H1 (cell line): Measurements from ENCODE around the gene COG3. TPM values are rescaled to one million over a fixed set of nuclear protein-coding genes. Genes with fewer than 3 reads are reported as not detected.

Experiments used
- CTCF ChIA-PET: fragments of 300-600 bp; sonication (Branson Sonifier 250); formaldehyde crosslinking; loops from one replicate; lab custom pipeline; 2021; ENCODE audit not compliant: partially characterized antibody; lab: Charles Lee
- POLR2A ChIA-PET: fragments of 300-600 bp; sonication (Branson Sonifier 250); formaldehyde crosslinking; loops from one replicate; lab custom pipeline; 2021; ENCODE audit warnings: inconsistent platforms; ENCODE audit not compliant: partially characterized antibody; lab: Charles Lee
- DNase-seq, 2 experiments: peaks; one replicate each; pipeline versions ENCODE4 v3.0.0 to v3.0.0-alpha.2; 2010 to 2022; ENCODE audit warnings: low spot score in 2 of 2, low read depth in 1 of 2, mixed read lengths in 1 of 2
- FAIRE-seq: peaks from 2 replicates; lab custom pipeline; 2011; peaks lifted over from hg19 to GRCh38; lab: Jason Lieb, UNC
- H2AFZ ChIP-seq: 2 replicates; pipeline ENCODE4 v1.8.1; 2012; ENCODE audit warnings: low read length, inconsistent platforms
- H2AK5ac ChIP-seq: 2 replicates; pipeline ENCODE4 v1.6.1; 2013; ENCODE audit warnings: low read depth, low read length
- H2BK120ac ChIP-seq: replicated peaks from 2 replicates; pipeline ENCODE3; 2013; ENCODE audit warnings: low read depth, low read length, inconsistent platforms
- H2BK12ac ChIP-seq: 2 replicates; pipeline ENCODE4 v1.6.1; 2013; ENCODE audit warnings: low read depth, low read length
- H2BK15ac ChIP-seq: 2 replicates; pipeline ENCODE4 v1.6.1; 2013; ENCODE audit warnings: low read length
- H2BK20ac ChIP-seq: 2 replicates; pipeline ENCODE4 v1.6.1; 2013; ENCODE audit warnings: low read length
- H2BK5ac ChIP-seq: 2 replicates; pipeline ENCODE4 v1.6.1; 2013; ENCODE audit warnings: low read depth, low read length
- H3K14ac ChIP-seq: 2 replicates; pipeline ENCODE4 v1.6.1; 2013; ENCODE audit warnings: inconsistent platforms; ENCODE audit not compliant: insufficient read length
- H3K18ac ChIP-seq: 2 replicates; pipeline ENCODE4 v1.6.1; 2013; ENCODE audit warnings: low read length; ENCODE audit errors: extremely low read depth
- H3K23ac ChIP-seq: 2 replicates; pipeline ENCODE4 v1.6.1; 2013; ENCODE audit warnings: inconsistent platforms; ENCODE audit not compliant: insufficient read length
- H3K23me2 ChIP-seq: 2 replicates; pipeline ENCODE4 v1.6.1; 2013; ENCODE audit warnings: low read depth, low read length
- H3K27ac ChIP-seq: 2 replicates; pipeline ENCODE4 v1.6.1; 2011; ENCODE audit warnings: low read depth, low read length, inconsistent platforms
- H3K27me3 ChIP-seq, 4 experiments: replicated peaks in 1 of 4; 1 replicate in 1 of 4; 2 replicates in 3 of 4; pipeline versions ENCODE4 v1.6.1 to v1.8.1; 2011 to 2013; ENCODE audit warnings: low read length in 3 of 4, mild to moderate bottlenecking in 3 of 4, inconsistent platforms in 2 of 4, mixed read lengths in 2 of 4, moderate library complexity in 1 of 4; ENCODE audit not compliant: control insufficient read depth in 3 of 4, insufficient read depth in 3 of 4; ENCODE audit errors: extremely low read depth in 1 of 4
- H3K36me3 ChIP-seq, 4 experiments: 2 replicates each; pipeline versions ENCODE4 v1.6.1 to v1.8.1; 2011 to 2013; ENCODE audit warnings: mild to moderate bottlenecking in 4 of 4, low read length in 3 of 4, moderate library complexity in 2 of 4, control low read depth in 1 of 4, inconsistent platforms in 1 of 4; ENCODE audit not compliant: insufficient read depth in 4 of 4, control insufficient read depth in 2 of 4
- H3K4ac ChIP-seq: replicated peaks from 2 replicates; pipeline ENCODE3; 2013; ENCODE audit warnings: low read length, low read depth, mixed read lengths, inconsistent platforms; ENCODE audit not compliant: insufficient read length
- H3K4me1 ChIP-seq, 4 experiments: replicated peaks in 1 of 4; 1 replicate in 1 of 4; 2 replicates in 3 of 4; pipeline versions ENCODE4 v1.6.1 to v1.8.1; 2011 to 2013; ENCODE audit warnings: low read length in 3 of 4, inconsistent platforms in 2 of 4, mixed read lengths in 1 of 4; ENCODE audit not compliant: insufficient read depth in 4 of 4, control insufficient read depth in 3 of 4
- H3K4me2 ChIP-seq, 2 experiments: 2 replicates each; pipeline versions ENCODE4 v1.6.1 to v1.8.1; 2011 to 2013; ENCODE audit warnings: low read depth in 2 of 2, low read length in 2 of 2, control low read depth in 1 of 2, inconsistent platforms in 1 of 2, mild to moderate bottlenecking in 1 of 2; ENCODE audit not compliant: insufficient read depth in 1 of 2
- H3K4me3 ChIP-seq, 4 experiments: fragments of 200-600, 300-600 bp in 1 of 4; sonication (generic), shearing (Covaris generic), sonication (Bioruptor Twin) in 1 of 4; 2 replicates each; pipeline versions ENCODE4 v1.5.1 to v1.8.1; 2011 to 2016; ENCODE audit warnings: low read length in 4 of 4, low read depth in 3 of 4, control low read depth in 2 of 4, inconsistent platforms in 2 of 4, mild to moderate bottlenecking in 2 of 4, mixed read lengths in 1 of 4, moderate library complexity in 1 of 4; ENCODE audit not compliant: insufficient read depth in 2 of 4; ENCODE audit errors: extremely low read depth in 1 of 4
- H3K56ac ChIP-seq: replicated peaks from 2 replicates; pipeline ENCODE3; 2013; ENCODE audit warnings: low read depth, mild to moderate bottlenecking, mixed read lengths, low read length, inconsistent platforms; ENCODE audit not compliant: insufficient read length
- H3K79me1 ChIP-seq: 2 replicates; pipeline ENCODE4 v1.6.1; 2013; ENCODE audit warnings: low read depth, low read length, control low read depth
- H3K79me2 ChIP-seq, 2 experiments: 2 replicates each; pipeline versions ENCODE4 v1.6.1 to v1.8.1; 2012 to 2013; ENCODE audit warnings: low read length in 2 of 2, mild to moderate bottlenecking in 2 of 2, inconsistent platforms in 1 of 2; ENCODE audit not compliant: insufficient read depth in 2 of 2, control insufficient read depth in 1 of 2
- H3K9ac ChIP-seq, 4 experiments: replicated peaks in 1 of 4; 1 replicate in 1 of 4; 2 replicates in 3 of 4; pipeline versions ENCODE4 v1.6.1 to v1.8.1; 2011 to 2013; ENCODE audit warnings: low read depth in 3 of 4, low read length in 3 of 4, control low read depth in 2 of 4, mild to moderate bottlenecking in 2 of 4, moderate library complexity in 2 of 4, inconsistent platforms in 1 of 4; ENCODE audit errors: extremely low read depth in 1 of 4
- H3K9me3 ChIP-seq, 2 experiments: 2 replicates each; pipeline versions ENCODE4 v1.6.1 to v1.8.1; 2012 to 2013; ENCODE audit warnings: mild to moderate bottlenecking in 2 of 2, moderate library complexity in 2 of 2, control low read depth in 1 of 2, inconsistent platforms in 1 of 2, low read depth in 1 of 2, low read length in 1 of 2, mixed read lengths in 1 of 2; ENCODE audit not compliant: insufficient read depth in 2 of 2
- H4K20me1 ChIP-seq, 2 experiments: replicated peaks in 1 of 2; 2 replicates each; pipeline versions ENCODE3 to v1.8.1; 2011 to 2013; ENCODE audit warnings: inconsistent platforms in 2 of 2, low read length in 2 of 2, mild to moderate bottlenecking in 1 of 2; ENCODE audit not compliant: insufficient read depth in 2 of 2, control insufficient read depth in 1 of 2
- H4K5ac ChIP-seq: 2 replicates; pipeline ENCODE4 v1.6.1; 2013; ENCODE audit warnings: low read length, low read depth, mixed read lengths, inconsistent platforms; ENCODE audit not compliant: insufficient read length
- H4K8ac ChIP-seq: 2 replicates; pipeline ENCODE4 v1.8.0; 2013; ENCODE audit warnings: mild to moderate bottlenecking, moderate library complexity, low read length, inconsistent platforms; ENCODE audit not compliant: insufficient read depth; ENCODE audit errors: extremely low read depth
- H4K91ac ChIP-seq: replicated peaks from 2 replicates; pipeline ENCODE3; 2013; ENCODE audit warnings: low read length, mixed read lengths, inconsistent platforms; ENCODE audit not compliant: insufficient read length
- JUN ChIP-seq: IDR thresholded peaks from 2 replicates; pipeline ENCODE4 v1.6.1; 2011; ENCODE audit warnings: low read depth, mild to moderate bottlenecking, improper control_type of control experiment, low read length
- NRF1 ChIP-seq: IDR thresholded peaks from 2 replicates; pipeline ENCODE4 v1.6.1; 2011; ENCODE audit warnings: mild to moderate bottlenecking, low read depth, low read length, improper control_type of control experiment
- SP4 ChIP-seq: IDR thresholded peaks from 2 replicates; pipeline ENCODE4 v1.6.1; 2012; ENCODE audit warnings: low read length, inconsistent platforms
- WGBS, 2 experiments: shearing (Covaris generic) in 1 of 2; methylation state at CpG; one replicate each; pipeline versions ENCODE4 v1.1.6 to v1.1.7; 2013 to 2015; ENCODE audit warnings: low lambda C conversion rate in 2 of 2, mixed read lengths in 2 of 2, inconsistent platforms in 1 of 2, low coverage in 1 of 2, missing lambda C conversion rate in 1 of 2; ENCODE audit not compliant: insufficient replicate concordance in 2 of 2, insufficient coverage in 1 of 2, insufficient read length in 1 of 2; ENCODE audit errors: extremely low coverage in 1 of 2, missing lambda C conversion rate in 1 of 2; 5-methylcytosine and 5-hydroxymethylcytosine counted together
- polyA plus RNA-seq, 7 experiments: library from polyadenylated mRNA; depleted of rRNA in 3 of 7; stranded (reverse) in 5 of 7; unstranded in 2 of 7; fragments of >200 nt in 5 of 7; fragments of 200-250 nt in 2 of 7; gene quantifications; 1 replicate in 5 of 7; 2 replicates in 1 of 7; 4 replicates in 1 of 7; pipeline versions ENCODE4 v1.2.1 to v1.2.3, GENCODE V29; 2011 to 2013; ENCODE audit warnings: missing spikeins in 2 of 7, mixed read lengths in 2 of 7
- total RNA-seq: library from RNA; stranded (reverse); fragmentation: NEBNext Ultra II Directional; extraction: Animal tissue kit (Norgen Biotek cat#: 25700); gene quantifications from 2 replicates; pipeline ENCODE4 v1.2.1, GENCODE V29; 2021

Gene COG3
- total and polyA plus RNA-seq, 2 of the 8 experiments (the other 6 are each of a cell fraction or from before 2014, with no cell fraction given), result 12.7 to 13.5 TPM

DNA sequence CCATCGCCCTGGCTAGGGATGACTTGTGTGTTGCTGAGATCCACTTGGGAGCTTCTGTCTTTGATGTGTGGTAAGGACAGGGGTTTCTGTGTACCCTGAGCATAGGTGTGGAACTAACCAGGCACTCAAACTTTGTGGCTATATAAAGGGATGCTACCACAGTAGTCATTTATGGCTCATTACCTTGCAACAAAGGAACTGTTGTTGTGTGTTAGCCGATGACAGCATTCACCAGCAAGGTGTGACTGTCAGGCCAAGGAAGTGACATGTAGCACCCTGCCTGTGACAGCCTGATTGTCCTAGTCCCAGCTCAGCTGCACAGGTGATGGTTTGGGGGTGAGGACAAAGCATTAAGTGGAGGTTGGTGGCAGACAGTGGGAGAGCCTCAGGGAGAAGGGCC, 73.6 kb downstream of the COG3 start:
- no peak overlapping the region for H3K4me2 ChIP-seq
- H2BK120ac ChIP-seq, result no peak overlapping the region
- no peak overlapping the region for H2BK15ac ChIP-seq
- H3K79me2 ChIP-seq, result no peaks in the 10 kb centered on the region
- CTCF ChIA-PET, result interaction anchor here (1.1 to 1.9 kb wide), 4 partner anchors 14 to 168 kb away, joined by 3 to 5 read pairs (median 3); no protein-coding TSS in a partner anchor
- no peak overlapping the region for H3K4ac ChIP-seq
- H2AFZ ChIP-seq, result no peak overlapping the region
- H3K79me1 ChIP-seq, result no peaks in the 10 kb centered on the region
- WGBS, 2 experiments, result 88% methylated on average over 2 of the region's 2 CpGs; no CpG with 5 or more reads in 1 of the 2 experiments
- H3K27me3 ChIP-seq, result no peaks in the 10 kb centered on the region
- H3K27ac ChIP-seq, result no peak overlapping the region
- H2AK5ac ChIP-seq, result no peak overlapping the region
- H3K4me3 ChIP-seq, result no peak overlapping the region
- DNase-seq, result no peak
- H3K4me1 ChIP-seq, result peaks cover 0 to 2% (median 0%) of the 10 kb centered on the region in 4 experiments; a peak in 3 of 7 replicates
- no peaks in the 10 kb centered on the region for H4K20me1 ChIP-seq
- H3K23me2 ChIP-seq, result no peaks in the 10 kb centered on the region
- H3K56ac ChIP-seq, result no peak overlapping the region
- H3K9ac ChIP-seq, result no peak overlapping the region; a peak in 1 of 7 replicates
- H3K18ac ChIP-seq, result no peak overlapping the region
- no peak overlapping the region for H4K5ac ChIP-seq
- no peak overlapping the region for H3K14ac ChIP-seq
- H3K9me3 ChIP-seq, result no peaks in the 10 kb centered on the region
- H2BK5ac ChIP-seq, result no peak overlapping the region
- H2BK12ac ChIP-seq, result no peak overlapping the region
- no peak overlapping the region for H2BK20ac ChIP-seq
- H4K91ac ChIP-seq, result no peak overlapping the region
- no peak overlapping the region for H4K8ac ChIP-seq
- POLR2A ChIA-PET, result no interaction called here
- H3K36me3 ChIP-seq, result peaks cover 0 to 14% (median 6%) of the 10 kb centered on the region in 4 experiments; a peak in 6 of 8 replicates
- TF ChIP-seq JUN (no peak), SP4 (no peak), NRF1 (no peak)
- TF ChIP-seq, all 59 proteins: peak for 0
- no peak for FAIRE-seq
- H3K23ac ChIP-seq, result no peak overlapping the region
